ENCODE measurements around the gene TDRD7.
A peak's percentile ranks its signal among the peaks of the same experiment; 100 is the strongest.
"Not testable (repeated sequence)": the region's sequence is repeated elsewhere in the genome, so short reads cannot be mapped to it uniquely, and the experiment has no call there.

Gene TDRD7

DNA sequence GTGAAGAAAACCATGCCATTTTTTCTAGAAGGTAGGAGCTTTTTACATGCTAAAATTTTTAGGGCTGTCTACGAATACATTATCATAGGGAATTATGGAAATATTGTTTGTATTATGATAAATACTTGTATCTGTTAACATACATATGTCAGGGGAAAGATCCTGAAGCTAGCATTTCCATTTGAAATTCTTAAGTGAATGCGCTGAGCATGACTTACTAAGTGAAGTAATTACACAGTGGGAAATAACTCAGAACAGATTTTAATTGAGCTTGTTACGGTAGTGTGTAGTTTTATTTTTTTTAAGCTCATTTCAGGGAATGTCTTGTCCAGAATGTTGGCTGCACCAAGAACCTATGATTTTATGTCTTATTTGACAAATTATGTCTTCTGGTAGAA, 19.1 kb downstream of the TDRD7 start:
- no peak for DNase-seq

DNA sequence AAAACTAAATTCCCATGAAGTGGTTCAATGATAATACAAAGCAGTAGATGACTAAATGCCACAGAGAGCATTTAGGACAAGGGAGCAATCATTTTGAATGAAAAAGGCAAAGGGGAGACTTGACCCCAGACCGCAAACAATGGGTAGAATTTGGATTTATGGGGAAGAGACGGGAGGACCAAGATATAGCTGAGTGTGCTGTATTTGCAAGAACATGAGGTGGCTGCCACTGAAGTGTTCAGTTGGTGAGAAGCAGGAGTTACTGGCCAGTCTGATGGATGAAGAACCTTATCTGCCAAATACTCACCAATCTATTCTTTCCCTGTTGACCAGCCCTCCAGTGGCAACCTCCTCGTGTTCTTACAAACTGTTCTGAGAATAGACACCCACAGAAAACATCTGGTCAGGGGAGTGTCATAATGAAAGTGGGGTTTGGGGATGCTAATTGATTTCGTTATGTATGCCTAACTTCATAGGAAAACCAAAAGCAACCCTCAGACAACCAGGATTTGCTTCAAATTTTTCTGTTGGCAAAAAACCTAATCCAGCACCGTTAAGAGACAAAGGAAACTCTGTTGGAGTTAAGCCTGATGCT, 19.8 kb downstream of the TDRD7 start:
- DNase-seq: no peak

DNA sequence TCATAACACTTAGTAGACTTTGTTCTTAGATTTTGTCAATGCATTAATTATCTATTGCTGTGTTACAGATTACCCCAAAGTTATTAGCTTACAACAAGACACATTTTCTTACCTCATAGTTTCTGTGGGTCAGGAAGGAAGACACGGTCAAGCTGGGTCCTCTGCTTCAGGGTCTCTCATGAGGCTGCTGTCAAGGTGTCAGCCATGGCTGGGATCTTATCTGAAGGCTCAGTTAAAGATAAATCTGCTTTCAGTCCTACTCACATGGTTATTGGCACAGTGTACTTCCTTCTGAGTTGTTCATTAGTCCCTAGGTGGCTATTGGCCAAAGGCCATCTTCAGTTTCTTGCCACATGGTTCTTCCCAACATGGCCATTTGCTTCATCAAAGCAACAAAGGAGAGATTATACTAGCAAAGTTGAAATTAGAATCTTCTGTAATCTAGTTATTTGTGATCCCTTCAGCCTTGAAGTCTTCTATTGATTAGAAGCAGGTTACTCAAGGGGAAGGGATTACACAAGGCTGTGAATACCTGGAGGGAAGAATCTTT, 25.2 kb downstream of the TDRD7 start:
- no peak for DNase-seq

GRCh38 chr9:97438257-97438656, 26.4 kb downstream of the TDRD7 start:
- DNase-seq: no peak

DNA sequence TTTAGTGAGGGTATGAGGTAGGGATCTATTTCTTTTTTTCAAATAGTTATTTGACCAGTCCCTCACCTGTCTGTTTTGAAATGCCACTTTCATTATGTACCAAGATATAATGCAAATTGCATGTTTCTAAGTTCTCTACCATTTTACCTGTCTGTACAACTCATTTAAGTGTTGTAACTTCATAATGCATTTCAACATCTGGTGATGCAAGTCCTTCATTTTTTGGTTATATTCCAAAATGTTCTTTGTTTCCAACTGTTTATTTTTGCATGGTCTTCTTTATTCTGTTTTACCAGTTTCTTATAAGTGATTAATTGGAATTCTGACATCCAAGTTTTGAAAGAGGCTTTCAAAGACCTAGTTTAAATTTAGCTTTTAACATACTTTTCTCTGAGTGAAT, 26.8 kb downstream of the TDRD7 start:
- no peak for DNase-seq

GRCh38 chr9:97440160-97440559, 28.3 kb downstream of the TDRD7 start:
- DNase-seq: no peak

DNA sequence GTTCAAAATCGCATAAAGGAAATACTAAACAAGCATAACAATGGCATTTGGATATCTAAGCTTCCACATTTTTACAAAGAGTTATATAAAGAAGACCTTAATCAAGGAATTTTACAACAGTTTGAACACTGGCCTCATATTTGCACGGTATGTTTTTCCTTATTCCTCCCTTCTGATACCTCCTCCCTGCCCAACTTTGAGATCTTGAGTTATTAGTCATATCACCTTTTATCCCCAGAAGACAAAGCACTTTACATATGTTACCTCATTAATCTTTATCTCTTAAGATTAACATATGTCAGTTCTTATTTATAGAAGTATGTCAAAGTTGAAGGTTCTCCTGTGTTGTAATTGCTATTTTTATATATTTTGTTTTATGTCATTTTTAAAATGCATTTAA, 29.8 kb downstream of the TDRD7 start:
- no peak for DNase-seq

- DNase-seq: no peak
Measured at GRCh38 chr9:97445119-97445701, 33.3 kb downstream of the TDRD7 start.

DNA sequence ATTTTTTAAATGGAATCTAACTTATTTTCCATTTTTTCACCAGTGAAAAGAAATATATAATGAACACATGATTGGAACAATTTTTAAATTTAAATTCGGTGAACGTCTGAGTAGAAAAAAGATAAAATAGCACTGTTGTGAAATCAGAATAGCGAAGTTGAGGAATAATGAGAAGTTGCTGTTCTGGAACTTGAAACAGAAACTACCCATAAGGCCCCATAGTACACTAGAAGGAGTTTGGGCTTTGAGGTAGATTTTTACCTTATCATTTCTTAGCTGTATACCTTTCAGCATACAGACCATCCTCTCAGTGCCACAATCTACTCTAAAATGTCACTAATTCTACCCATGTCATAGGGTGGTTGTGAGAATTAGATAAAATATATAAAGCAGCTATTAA, 35.1 kb downstream of the TDRD7 start:
- DNase-seq: no peak

GRCh38 chr9:97453573-97453972, 41.7 kb downstream of the TDRD7 start:
- DNase-seq: not testable (repeated sequence)

- DNase-seq: not testable (repeated sequence)
Measured at GRCh38 chr9:97456841-97457240, 44.9 kb downstream of the TDRD7 start.

DNA sequence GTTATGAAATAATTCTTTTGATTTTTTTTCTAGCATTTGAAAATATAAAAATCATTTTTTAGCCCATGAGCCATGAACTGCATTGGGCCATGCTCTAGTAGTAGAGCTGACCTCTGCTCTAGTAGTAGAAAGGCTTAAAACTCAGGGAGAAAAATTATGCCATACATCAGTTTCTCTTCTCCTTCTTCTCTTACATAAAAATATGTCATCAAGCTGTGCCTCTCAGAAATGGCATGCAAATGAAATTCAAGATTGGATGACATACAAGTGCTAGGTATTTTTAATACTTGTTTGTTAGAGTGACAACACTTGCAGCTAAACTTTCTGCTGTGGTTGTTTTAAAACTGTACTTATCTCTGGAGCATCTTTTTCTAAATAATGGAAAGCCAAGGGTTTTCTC, 47.4 kb downstream of the TDRD7 start:
- DNase-seq: no peak

DNA sequence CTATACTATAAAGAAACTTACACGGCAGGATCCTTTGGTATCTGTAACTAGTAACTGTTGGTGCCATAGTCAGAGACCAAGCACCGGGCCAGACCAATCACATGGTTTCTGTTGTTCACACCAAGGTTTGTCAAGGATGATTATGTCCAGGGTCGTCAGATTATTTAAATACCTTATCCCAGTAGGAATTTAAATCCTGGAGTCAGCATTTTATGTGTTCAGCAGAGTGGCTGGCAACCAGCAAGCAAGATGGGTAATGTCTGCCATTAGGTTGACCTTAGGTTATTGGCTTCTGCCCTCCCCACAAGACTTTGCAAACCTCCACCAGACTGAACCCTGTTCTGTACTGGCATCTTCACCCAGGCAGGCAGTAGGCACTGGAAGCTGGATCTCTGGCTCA, 50.3 kb downstream of the TDRD7 start:
- no peak for DNase-seq

- DNase-seq: no peak
Measured at GRCh38 chr9:97462914-97463313, 51.0 kb downstream of the TDRD7 start.

GRCh38 chr9:97468658-97469448, 57.0 kb downstream of the TDRD7 start:
- peak; percentile 84 for DNase-seq

- no peak for DNase-seq
Measured at GRCh38 chr9:97470076-97470475, 58.2 kb downstream of the TDRD7 start.

DNA sequence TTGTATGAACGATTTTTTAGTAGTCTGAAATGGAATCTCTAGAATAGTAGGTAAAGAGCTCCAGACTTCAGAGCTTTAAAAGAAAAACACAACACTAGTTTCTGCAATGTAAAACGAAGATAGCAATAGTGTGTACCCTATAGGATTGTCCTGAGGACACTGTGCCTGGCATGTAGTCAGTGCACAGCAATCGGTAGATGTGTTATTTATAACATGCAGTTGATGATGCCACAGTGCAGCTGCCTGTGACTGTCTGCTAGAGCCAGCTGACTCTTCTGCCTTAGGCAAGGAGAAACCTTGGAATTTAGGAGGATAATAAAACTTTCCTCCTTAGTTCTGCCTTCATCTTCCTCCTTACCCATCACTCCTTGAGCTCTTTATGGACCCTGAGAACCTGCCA, 61.8 kb downstream of the TDRD7 start:
- no peak for DNase-seq

GRCh38 chr9:97474372-97474925, 62.6 kb downstream of the TDRD7 start:
- DNase-seq: no peak

- no peak for DNase-seq
Measured at GRCh38 chr9:97475059-97475458, 63.2 kb downstream of the TDRD7 start.

GRCh38 chr9:97478301-97478981, 66.5 kb downstream of the TDRD7 start:
- no peak for DNase-seq

GRCh38 chr9:97479496-97480159, 67.7 kb downstream of the TDRD7 start:
- no peak for DNase-seq

DNA sequence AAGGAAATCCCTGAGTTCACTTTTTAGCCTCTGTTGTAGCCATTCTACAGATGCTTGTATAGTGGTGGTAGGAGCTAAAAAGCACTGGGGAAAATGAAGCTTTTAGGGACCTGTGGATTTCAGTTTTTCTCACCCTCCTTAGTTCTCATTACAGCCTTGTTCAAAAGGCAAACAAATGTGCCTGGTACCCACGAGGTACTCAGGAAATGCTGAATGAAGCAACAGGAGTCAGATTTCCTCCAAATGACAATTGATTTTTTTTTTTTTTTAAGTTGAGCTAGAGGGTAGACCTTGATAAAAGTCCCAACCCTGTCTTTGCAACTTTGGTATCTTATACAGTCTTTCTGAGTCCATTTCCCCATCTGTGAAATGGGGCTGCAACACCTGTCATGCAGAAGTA, 68.3 kb downstream of the TDRD7 start:
- no peak for DNase-seq

DNA sequence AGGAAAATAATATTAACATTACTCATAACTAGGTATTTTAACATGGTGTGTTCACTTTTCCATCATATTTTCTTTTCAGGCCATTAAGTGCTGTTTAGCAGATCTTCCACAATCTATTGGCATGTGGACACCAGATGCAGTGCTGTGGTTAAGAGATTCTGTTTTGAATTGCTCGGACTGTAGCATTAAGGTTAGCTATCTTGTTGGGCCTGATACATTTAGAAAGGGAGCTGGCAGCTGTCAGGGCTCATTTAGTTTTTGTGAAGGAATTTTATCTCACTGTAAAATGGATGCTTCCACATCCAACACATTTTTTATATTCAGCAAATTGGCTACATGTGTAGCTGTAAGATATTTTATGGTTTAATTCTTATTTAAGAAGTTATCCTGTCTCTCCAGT, 68.9 kb downstream of the TDRD7 start:
- DNase-seq: no peak

Data from femur (tissue), 1 donor.